Measurements from ENCODE around the gene HBEGF.
A peak's percentile ranks its signal among the peaks of the same experiment; 100 is the strongest.
"Not testable (repeated sequence)": the region's sequence is repeated elsewhere in the genome, so short reads cannot be mapped to it uniquely, and the experiment has no call there.

Gene HBEGF

GRCh38 chr5:140347360-140347759 is 957 bp upstream of the HBEGF start:
- Mint-ChIP-seq H3K27me3 (no peaks in the 10 kb centered on the region), H3K4me1 (peaks cover 46% of the 10 kb centered on the region), H3K4me3 (peak overlapping the region; percentile 82), H3K9me3 (no peaks in the 10 kb centered on the region), H3K36me3 (no peaks in the 10 kb centered on the region), H3K27ac (no peak overlapping the region)

- H3K27me3 Mint-ChIP-seq = no peaks in the 10 kb centered on the region
Observed at GRCh38 chr5:140345919-140346347, 470 bp downstream of the HBEGF start.

DNA sequence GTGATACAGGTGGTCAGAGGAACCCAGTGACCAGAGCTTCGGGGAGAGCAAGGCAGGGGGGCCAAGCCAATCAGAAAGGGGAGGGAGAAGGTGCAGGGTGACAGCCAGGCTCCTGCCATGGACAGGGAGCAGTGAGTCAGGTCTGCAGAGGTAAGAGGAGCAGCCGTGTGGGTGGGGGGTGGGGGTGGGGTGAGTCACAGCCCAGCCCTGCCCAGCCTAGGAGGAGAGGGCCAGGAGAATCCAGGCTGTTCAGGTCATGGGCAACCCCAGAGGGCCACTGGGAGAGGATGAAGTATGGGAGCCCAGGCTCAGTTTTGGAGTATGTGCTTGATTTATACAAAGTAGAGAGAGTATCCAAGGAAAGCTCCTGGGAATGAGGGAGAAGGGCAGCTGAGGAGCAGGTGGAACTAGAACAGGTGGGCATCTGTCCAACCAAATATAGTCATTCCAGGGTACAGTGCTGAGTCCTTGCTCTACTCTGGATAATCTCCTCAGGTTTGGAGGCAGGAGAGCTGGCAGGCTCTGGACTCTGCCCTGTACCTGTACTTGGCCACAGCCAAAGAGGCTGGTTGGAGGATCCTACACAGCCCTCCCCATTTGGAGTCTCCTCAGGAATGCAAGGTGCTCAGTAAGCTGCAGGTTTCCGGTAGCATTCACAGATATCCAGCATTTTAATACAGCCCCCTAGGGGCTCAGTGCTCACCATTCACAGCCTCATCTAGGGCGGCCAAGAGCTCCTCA is 1.6 kb downstream of the HBEGF start:
- Mint-ChIP-seq H3K27me3 (no peaks in the 10 kb centered on the region), H3K4me3 (peak overlapping the region; percentile 78), H3K4me1 (peaks cover 59% of the 10 kb centered on the region), H3K9me3 (no peaks in the 10 kb centered on the region), H3K36me3 (peaks cover 2% of the 10 kb centered on the region), H3K27ac (peak overlapping the region; percentile 76)

More at GRCh38 chr5:140345919-140346347, 470 bp downstream of the HBEGF start:
- Mint-ChIP-seq H3K9me3 (no peaks in the 10 kb centered on the region), H3K4me3 (peak overlapping the region; percentile 78), H3K4me1 (peaks cover 54% of the 10 kb centered on the region), H3K27ac (no peak overlapping the region), H3K36me3 (peaks cover 2% of the 10 kb centered on the region)

DNA sequence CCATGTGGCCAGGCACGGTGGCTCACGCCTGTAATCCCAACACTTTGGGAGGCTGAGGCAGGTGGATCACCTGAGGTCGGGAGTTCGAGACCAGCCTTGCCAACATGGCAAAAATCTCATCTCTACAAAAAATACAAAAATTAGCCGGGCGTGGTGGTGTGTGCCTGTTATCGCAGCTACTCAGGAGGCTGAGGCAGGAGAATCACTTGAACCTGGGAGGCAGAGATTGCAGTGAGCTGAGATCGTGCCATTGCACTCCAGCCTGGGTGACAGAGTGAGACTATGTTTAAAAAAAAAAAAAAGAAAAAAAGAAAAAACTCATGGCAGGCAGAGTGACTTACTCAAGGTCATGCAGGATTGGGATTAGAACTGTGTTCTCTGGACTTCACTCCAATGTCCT is 2.6 kb downstream of the HBEGF start:
- not testable (repeated sequence) for H3K27ac Mint-ChIP-seq, H3K4me3 Mint-ChIP-seq, H3K36me3 Mint-ChIP-seq, H3K27me3 Mint-ChIP-seq, H3K9me3 Mint-ChIP-seq
- H3K4me1 Mint-ChIP-seq = peaks cover 59% of the 10 kb centered on the region

- no peaks in the 10 kb centered on the region for H3K9me3 Mint-ChIP-seq
- peaks cover 59% of the 10 kb centered on the region for H3K4me1 Mint-ChIP-seq
- peaks cover 2% of the 10 kb centered on the region for H3K36me3 Mint-ChIP-seq
- H3K27ac Mint-ChIP-seq = peak overlapping the region; percentile 53
- peak overlapping the region; percentile 27 for H3K4me3 Mint-ChIP-seq
- H3K27me3 Mint-ChIP-seq = no peaks in the 10 kb centered on the region
Observed at GRCh38 chr5:140342896-140343295, 3.5 kb downstream of the HBEGF start.

DNA sequence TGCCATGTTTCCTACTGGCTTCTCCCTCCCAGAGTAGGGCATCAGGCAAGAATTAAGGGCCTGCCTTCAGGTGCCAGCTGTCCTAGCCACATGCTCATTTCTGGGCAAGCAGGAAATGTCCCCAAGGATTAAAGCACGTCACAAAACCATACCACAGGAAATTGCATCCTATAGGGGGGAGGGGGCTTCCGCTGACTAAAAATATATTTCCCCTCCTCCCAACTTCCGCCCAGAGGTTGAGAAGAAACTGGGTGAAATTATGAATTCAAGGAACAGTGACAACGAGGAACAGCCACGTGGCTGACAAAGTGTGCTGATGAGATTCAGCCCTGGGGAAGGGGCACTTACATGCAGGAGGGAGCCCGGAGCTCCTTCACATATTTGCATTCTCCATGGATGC is 4.1 kb downstream of the HBEGF start:
- peak overlapping the region; percentile 57 for H3K4me3 Mint-ChIP-seq
- no peaks in the 10 kb centered on the region for H3K9me3 Mint-ChIP-seq
- H3K4me1 Mint-ChIP-seq = peaks cover 55% of the 10 kb centered on the region
- H3K36me3 Mint-ChIP-seq = peaks cover 2% of the 10 kb centered on the region
- no peaks in the 10 kb centered on the region for H3K27me3 Mint-ChIP-seq
- H3K27ac Mint-ChIP-seq = peak overlapping the region; percentile 59

- Mint-ChIP-seq H3K9me3 (no peaks in the 10 kb centered on the region), H3K4me1 (peaks cover 48% of the 10 kb centered on the region), H3K4me3 (peak overlapping the region; percentile 57), H3K36me3 (peaks cover 2% of the 10 kb centered on the region), H3K27me3 (no peaks in the 10 kb centered on the region), H3K27ac (peak overlapping the region; percentile 59)
Observed at GRCh38 chr5:140341591-140341990, 4.8 kb downstream of the HBEGF start.

- H3K9me3 Mint-ChIP-seq = no peaks in the 10 kb centered on the region
- peaks cover 48% of the 10 kb centered on the region for H3K4me1 Mint-ChIP-seq
- H3K36me3 Mint-ChIP-seq = peaks cover 2% of the 10 kb centered on the region
- H3K27me3 Mint-ChIP-seq = no peaks in the 10 kb centered on the region
- peak overlapping the region; percentile 38 for H3K27ac Mint-ChIP-seq
- no peak overlapping the region for H3K4me3 Mint-ChIP-seq
Observed at GRCh38 chr5:140340605-140341121, 5.7 kb downstream of the HBEGF start.

- Mint-ChIP-seq H3K4me1 (peaks cover 40% of the 10 kb centered on the region), H3K27me3 (no peaks in the 10 kb centered on the region), H3K4me3 (no peak overlapping the region), H3K27ac (no peak overlapping the region), H3K9me3 (no peaks in the 10 kb centered on the region), H3K36me3 (peaks cover 2% of the 10 kb centered on the region)
Observed at GRCh38 chr5:140339636-140340035, 6.8 kb downstream of the HBEGF start.

DNA sequence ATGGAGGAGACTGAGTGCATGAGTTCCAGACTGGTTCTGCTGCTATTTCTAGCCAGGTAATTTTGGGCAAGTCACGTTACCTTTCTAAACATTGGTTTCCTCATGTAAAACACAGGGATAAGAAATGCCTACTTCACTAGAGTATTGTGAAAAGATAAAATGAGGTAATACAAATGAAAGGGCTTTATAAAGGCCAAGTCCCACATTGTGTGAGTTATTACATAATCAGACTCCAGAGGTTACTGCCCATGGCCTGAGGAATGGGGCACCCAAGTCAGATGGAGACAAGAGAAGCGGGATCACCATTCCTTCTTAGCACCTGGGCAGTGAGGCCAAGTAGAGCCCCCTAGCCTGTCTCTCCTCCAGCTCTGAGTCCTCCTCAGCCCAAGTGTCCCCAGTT is 7.5 kb downstream of the HBEGF start:
- H3K4me1 Mint-ChIP-seq = peaks cover 33% of the 10 kb centered on the region
- no peaks in the 10 kb centered on the region for H3K27me3 Mint-ChIP-seq
- H3K9me3 Mint-ChIP-seq = no peaks in the 10 kb centered on the region
- H3K27ac Mint-ChIP-seq = no peak overlapping the region
- no peak overlapping the region for H3K4me3 Mint-ChIP-seq
- H3K36me3 Mint-ChIP-seq = peaks cover 2% of the 10 kb centered on the region

- no peaks in the 10 kb centered on the region for H3K27me3 Mint-ChIP-seq
- H3K4me1 Mint-ChIP-seq = peaks cover 28% of the 10 kb centered on the region
- no peaks in the 10 kb centered on the region for H3K9me3 Mint-ChIP-seq
- peaks cover 2% of the 10 kb centered on the region for H3K36me3 Mint-ChIP-seq
- H3K27ac Mint-ChIP-seq = no peak overlapping the region
- H3K4me3 Mint-ChIP-seq = no peak overlapping the region
Observed at GRCh38 chr5:140338336-140338735, 8.1 kb downstream of the HBEGF start.

DNA sequence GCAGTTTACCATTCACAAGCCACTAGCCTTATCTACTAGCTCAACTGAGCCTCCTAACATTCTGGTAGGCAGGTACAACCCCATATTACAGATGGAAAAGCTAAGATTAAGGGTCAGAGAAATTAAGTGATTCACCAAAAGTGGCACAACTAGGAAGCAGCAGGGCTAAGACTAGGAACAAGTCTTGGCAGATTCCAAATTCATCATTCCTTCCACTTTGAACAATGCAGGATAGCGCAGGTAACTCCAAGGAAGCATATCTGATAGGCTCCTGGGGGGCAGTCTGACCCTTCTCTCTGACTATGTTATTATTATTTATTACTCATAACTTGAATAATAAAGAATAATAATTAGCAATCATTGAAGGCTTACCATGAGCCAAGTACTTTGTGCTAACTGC is 8.5 kb downstream of the HBEGF start:
- Mint-ChIP-seq H3K4me1 (peaks cover 23% of the 10 kb centered on the region), H3K36me3 (peaks cover 2% of the 10 kb centered on the region), H3K27me3 (no peaks in the 10 kb centered on the region), H3K4me3 (no peak overlapping the region), H3K27ac (no peak overlapping the region), H3K9me3 (no peaks in the 10 kb centered on the region)

GRCh38 chr5:140336388-140336787 is 10.0 kb downstream of the HBEGF start:
- Mint-ChIP-seq H3K4me1 (peaks cover 10% of the 10 kb centered on the region), H3K27me3 (no peaks in the 10 kb centered on the region), H3K36me3 (no peaks in the 10 kb centered on the region), H3K4me3 (no peak overlapping the region), H3K9me3 (no peaks in the 10 kb centered on the region), H3K27ac (no peak overlapping the region)

GRCh38 chr5:140331638-140332037 is 14.8 kb downstream of the HBEGF start:
- no peaks in the 10 kb centered on the region for H3K36me3 Mint-ChIP-seq
- H3K27me3 Mint-ChIP-seq = no peaks in the 10 kb centered on the region
- H3K4me3 Mint-ChIP-seq = no peak overlapping the region
- no peak overlapping the region for H3K27ac Mint-ChIP-seq
- no peaks in the 10 kb centered on the region for H3K4me1 Mint-ChIP-seq
- no peaks in the 10 kb centered on the region for H3K9me3 Mint-ChIP-seq

GRCh38 chr5:140329739-140330481 is 16.5 kb downstream of the HBEGF start:
- Mint-ChIP-seq H3K9me3 (no peaks in the 10 kb centered on the region), H3K4me3 (no peak overlapping the region), H3K36me3 (no peaks in the 10 kb centered on the region)

More at GRCh38 chr5:140329739-140330481, 16.5 kb downstream of the HBEGF start:
- Mint-ChIP-seq H3K27ac (no peak overlapping the region), H3K27me3 (no peaks in the 10 kb centered on the region), H3K4me1 (peaks cover 6% of the 10 kb centered on the region)
